ENCODE results near the gene BMS1. TPM values are rescaled to one million over a fixed set of nuclear protein-coding genes. Genes with fewer than 3 reads are reported as not detected.

Gene BMS1
- polyA plus RNA-seq, 6 donors from 2014 or later = 4.4 to 14.2 (median 9.7) TPM

GRCh38 chr10:42768581-42769152 lies 13.9 kb upstream of the BMS1 start:
- ATAC-seq (ENCODE audit: low read depth in 2 of 2) (no peak), DNase-seq (no peak)
- H3K27me3 Mint-ChIP-seq = peaks cover 18 to 39% (median 32%) of the 10 kb centered on the region in 3 donors
- no peak overlapping the region for H3K4me3 Mint-ChIP-seq
- no peak overlapping the region for H3K27ac Mint-ChIP-seq
- peaks cover 0 to 15% (median 7%) of the 10 kb centered on the region in 7 donors for H3K9me3 Mint-ChIP-seq
- no peaks in the 10 kb centered on the region for H3K4me1 Mint-ChIP-seq
- H3K36me3 Mint-ChIP-seq = no peaks in the 10 kb centered on the region

DNA sequence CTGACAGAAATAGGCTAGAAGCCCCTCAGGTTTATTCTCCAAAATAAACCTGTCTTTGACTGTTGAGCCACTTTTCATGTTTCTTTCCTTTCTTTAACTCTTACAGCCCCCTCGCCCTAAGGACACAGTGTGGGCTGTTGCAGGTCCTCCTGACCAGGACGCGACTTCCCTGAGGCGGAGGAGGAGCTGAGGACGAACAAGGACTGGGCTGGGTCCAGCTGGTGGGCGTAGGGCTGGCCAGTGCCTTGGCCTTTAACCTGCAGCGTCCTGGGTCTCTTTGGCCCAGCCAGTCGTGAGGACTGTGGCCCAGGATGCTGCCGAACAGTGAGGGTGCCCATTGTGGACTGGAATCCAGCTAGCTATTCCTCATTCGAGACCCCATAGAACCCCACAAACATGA lies 13.4 kb upstream of the BMS1 start:
- no peak for DNase-seq
- Mint-ChIP-seq H3K27me3 (peaks cover 19 to 39% (median 32%) of the 10 kb centered on the region in 3 donors), H3K36me3 (no peaks in the 10 kb centered on the region), H3K4me1 (no peaks in the 10 kb centered on the region), H3K4me3 (no peak overlapping the region), H3K9me3 (peaks cover 0 to 18% (median 7%) of the 10 kb centered on the region in 7 donors), H3K27ac (no peak overlapping the region)
- ATAC-seq (ENCODE audit: low read depth in 2 of 2) = no peak

DNA sequence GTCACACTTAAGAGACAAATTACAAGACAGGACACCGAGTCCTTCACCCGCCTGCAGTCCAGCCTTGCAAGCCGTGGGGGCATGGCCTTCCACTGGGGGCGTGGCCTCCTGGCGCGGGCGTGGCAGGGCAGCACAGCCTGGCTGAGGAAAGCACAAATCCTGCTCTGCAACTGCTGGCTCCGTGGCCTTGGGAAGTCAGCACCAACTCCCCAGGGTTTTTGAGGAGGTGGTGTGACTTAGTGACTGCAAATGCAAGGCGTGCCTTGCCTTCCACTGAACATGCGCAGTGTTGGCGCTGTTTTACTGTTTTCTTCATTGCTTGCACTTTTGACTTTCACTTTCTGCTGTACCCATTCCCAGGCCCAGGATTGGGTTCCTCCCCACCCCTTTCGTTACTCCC lies 12.9 kb upstream of the BMS1 start:
- H3K4me1 Mint-ChIP-seq = no peaks in the 10 kb centered on the region
- H3K27ac Mint-ChIP-seq = no peak overlapping the region
- peaks cover 18 to 39% (median 35%) of the 10 kb centered on the region in 3 donors for H3K27me3 Mint-ChIP-seq
- ATAC-seq (ENCODE audit: low read depth in 2 of 2) (no peak), DNase-seq (no peak)
- H3K36me3 Mint-ChIP-seq = no peaks in the 10 kb centered on the region
- peaks cover 0 to 15% (median 7%) of the 10 kb centered on the region in 7 donors for H3K9me3 Mint-ChIP-seq
- H3K4me3 Mint-ChIP-seq = no peak overlapping the region

- Mint-ChIP-seq H3K4me3 (no peak overlapping the region), H3K9me3 (peaks cover 0 to 12% (median 3%) of the 10 kb centered on the region in 7 donors), H3K4me1 (peaks cover 0 to 10% (median 9%) of the 10 kb centered on the region in 3 donors), H3K27ac (no peak overlapping the region), H3K36me3 (peaks cover 0 to 7% of the 10 kb centered on the region in 2 donors), H3K27me3 (peaks cover 38 to 53% (median 47%) of the 10 kb centered on the region in 3 donors)
- DNase-seq (no peak), ATAC-seq (ENCODE audit: low read depth in 2 of 2) (no peak)
Observed at GRCh38 chr10:42776681-42777080, 5.9 kb upstream of the BMS1 start.

DNA sequence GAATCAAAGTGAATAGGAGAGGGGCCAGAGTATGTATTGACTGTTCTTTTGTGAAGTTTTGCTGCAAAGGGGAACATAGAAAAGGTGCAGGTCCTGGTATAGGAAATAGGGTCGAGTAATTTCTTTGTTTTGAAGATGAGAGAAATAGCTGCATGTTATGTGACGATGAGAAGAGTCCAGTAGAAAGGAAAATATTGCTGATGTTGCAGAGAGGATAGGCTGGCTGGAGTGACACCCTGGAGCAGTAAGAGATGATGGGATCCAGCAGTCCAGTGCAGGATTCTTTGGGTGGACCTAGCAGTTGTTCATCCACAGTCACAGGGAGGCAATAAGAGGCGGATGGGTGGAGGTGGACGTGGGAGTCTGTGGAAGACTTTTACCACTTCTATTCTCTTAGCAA lies 2.1 kb upstream of the BMS1 start:
- H3K36me3 Mint-ChIP-seq = peaks cover 5 to 23% of the 10 kb centered on the region in 2 donors
- peaks cover 4 to 27% (median 19%) of the 10 kb centered on the region in 3 donors for H3K4me1 Mint-ChIP-seq
- DNase-seq = no peak
- peaks cover 0 to 7% (median 2%) of the 10 kb centered on the region in 7 donors for H3K9me3 Mint-ChIP-seq
- peak overlapping the region in 3 of 6 donors; percentile 58 to 91 (median 64) for H3K27ac Mint-ChIP-seq
- peaks cover 22 to 34% (median 30%) of the 10 kb centered on the region in 3 donors for H3K27me3 Mint-ChIP-seq
- ATAC-seq (ENCODE audit: low read depth in 2 of 2) = no peak
- H3K4me3 Mint-ChIP-seq = peak overlapping the region; percentile 92 to 100 (median 96)

- Mint-ChIP-seq H3K36me3 (peaks cover 9 to 37% of the 10 kb centered on the region in 2 donors), H3K4me3 (peak overlapping the region; percentile 92 to 100 (median 96)), H3K27ac (peak overlapping the region; percentile 49 to 98 (median 90)), H3K27me3 (peaks cover 9 to 19% (median 15%) of the 10 kb centered on the region in 3 donors), H3K4me1 (peaks cover 9 to 27% (median 22%) of the 10 kb centered on the region in 3 donors), H3K9me3 (peaks cover 0 to 7% (median 0%) of the 10 kb centered on the region in 7 donors)
- ATAC-seq (ENCODE audit: low read depth in 2 of 2) (no peak), DNase-seq (no peak)
Observed at GRCh38 chr10:42781893-42782445, 626 bp upstream of the BMS1 start.

- peaks cover 0 to 7% (median 0%) of the 10 kb centered on the region in 7 donors for H3K9me3 Mint-ChIP-seq
- peaks cover 9 to 27% (median 22%) of the 10 kb centered on the region in 3 donors for H3K4me1 Mint-ChIP-seq
- H3K4me3 Mint-ChIP-seq = peak overlapping the region; percentile 92 to 100 (median 96)
- H3K27me3 Mint-ChIP-seq = peaks cover 0 to 7% (median 4%) of the 10 kb centered on the region in 3 donors
- no peak for DNase-seq
- H3K36me3 Mint-ChIP-seq = peaks cover 9 to 36% of the 10 kb centered on the region in 2 donors
- peak overlapping the region; percentile 88 to 98 (median 90) for H3K27ac Mint-ChIP-seq
- ATAC-seq (ENCODE audit: low read depth in 2 of 2) = no peak
Observed at GRCh38 chr10:42783181-42783549, 570 bp downstream of the BMS1 start.

- H3K4me3 Mint-ChIP-seq = peak overlapping the region in 1 of 8 donors; percentile 15
Observed at GRCh38 chr10:42785759-42786158, 3.2 kb downstream of the BMS1 start.

DNA sequence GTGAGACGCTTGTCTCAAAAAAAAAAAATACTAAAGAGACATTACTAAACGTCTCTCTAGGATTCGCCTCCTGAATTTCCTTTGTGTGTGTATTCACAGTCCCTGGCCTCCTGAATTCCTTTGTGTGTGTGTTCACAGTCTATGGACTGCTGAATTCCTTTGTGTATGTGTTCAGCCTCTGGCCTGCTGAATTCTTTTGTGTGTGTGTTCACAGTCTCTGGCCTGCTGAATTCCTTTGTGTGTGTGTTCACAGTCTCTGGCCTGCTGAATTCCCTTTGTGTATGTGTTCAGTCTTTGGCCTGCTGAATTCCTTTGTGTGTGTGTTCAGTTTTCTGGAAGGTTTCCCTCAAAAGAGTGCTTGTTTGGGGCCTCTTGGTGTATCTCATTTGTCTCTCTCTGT lies 8.2 kb downstream of the BMS1 start:
- Mint-ChIP-seq H3K27me3 (no peaks in the 10 kb centered on the region), H3K9me3 (peaks cover 0 to 2% (median 0%) of the 10 kb centered on the region in 7 donors), H3K4me3 (no peak overlapping the region), H3K36me3 (peaks cover 34 to 48% of the 10 kb centered on the region in 2 donors), H3K4me1 (peaks cover 0 to 7% (median 4%) of the 10 kb centered on the region in 3 donors), H3K27ac (no peak overlapping the region)
- DNase-seq = no peak
- no peak for ATAC-seq (ENCODE audit: low read depth in 2 of 2)

More at GRCh38 chr10:42785759-42786158, 3.2 kb downstream of the BMS1 start:
- peak overlapping the region in 1 of 6 donors; percentile 44 for H3K27ac Mint-ChIP-seq
- DNase-seq (no peak), ATAC-seq (ENCODE audit: low read depth in 2 of 2) (no peak)
- H3K36me3 Mint-ChIP-seq = peaks cover 14 to 34% of the 10 kb centered on the region in 2 donors
- H3K4me1 Mint-ChIP-seq = peaks cover 9 to 27% (median 18%) of the 10 kb centered on the region in 3 donors
- peaks cover 0 to 1% (median 0%) of the 10 kb centered on the region in 7 donors for H3K9me3 Mint-ChIP-seq
- H3K27me3 Mint-ChIP-seq = no peaks in the 10 kb centered on the region

DNA sequence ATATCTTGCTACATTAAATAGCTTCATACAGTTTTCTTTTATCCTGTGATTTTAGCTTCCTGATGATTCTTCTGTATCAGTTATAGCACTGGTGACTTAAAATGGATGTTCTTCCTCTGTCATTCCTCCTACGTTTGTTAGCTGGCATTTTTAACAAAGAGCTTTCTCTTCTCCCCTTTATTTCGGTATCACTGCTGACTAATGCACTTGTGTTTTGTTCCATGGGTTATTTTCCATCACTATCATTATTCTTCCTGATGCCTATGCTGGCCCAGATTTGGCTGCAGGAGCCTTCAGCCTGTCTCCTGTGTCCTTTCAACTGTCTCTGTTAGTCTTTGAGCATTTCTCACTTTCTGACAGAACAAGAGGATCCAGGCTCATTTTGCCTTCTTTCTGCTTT lies 13.1 kb downstream of the BMS1 start:
- ATAC-seq (ENCODE audit: low read depth in 2 of 2) = no peak

GRCh38 chr10:42801135-42801534 lies 18.5 kb downstream of the BMS1 start:
- no peak overlapping the region for H3K27ac Mint-ChIP-seq
- no peak for DNase-seq
- no peak overlapping the region for H3K4me3 Mint-ChIP-seq
- peaks cover 49 to 63% of the 10 kb centered on the region in 2 donors for H3K36me3 Mint-ChIP-seq
- H3K9me3 Mint-ChIP-seq = no peaks in the 10 kb centered on the region
- H3K4me1 Mint-ChIP-seq = peaks cover 0 to 5% (median 4%) of the 10 kb centered on the region in 3 donors
- H3K27me3 Mint-ChIP-seq = no peaks in the 10 kb centered on the region
- ATAC-seq (ENCODE audit: low read depth in 2 of 2) = no peak

More for the DNA sequence above, 13.1 kb downstream of the BMS1 start:
- Mint-ChIP-seq H3K36me3 (peaks cover 64 to 72% of the 10 kb centered on the region in 2 donors), H3K4me3 (no peak overlapping the region), H3K9me3 (peaks cover 0 to 2% (median 0%) of the 10 kb centered on the region in 7 donors), H3K27me3 (no peaks in the 10 kb centered on the region), H3K4me1 (peaks cover 0 to 9% (median 0%) of the 10 kb centered on the region in 3 donors), H3K27ac (no peak overlapping the region)
- no peak for DNase-seq

GRCh38 chr10:42802876-42803275 lies 20.3 kb downstream of the BMS1 start:
- DNase-seq (no peak), ATAC-seq (ENCODE audit: low read depth in 2 of 2) (no peak)
- Mint-ChIP-seq H3K27me3 (no peaks in the 10 kb centered on the region), H3K4me3 (no peak overlapping the region), H3K27ac (no peak overlapping the region), H3K4me1 (peaks cover 0 to 5% (median 4%) of the 10 kb centered on the region in 3 donors), H3K36me3 (peaks cover 33 to 57% of the 10 kb centered on the region in 2 donors), H3K9me3 (no peaks in the 10 kb centered on the region)

DNA sequence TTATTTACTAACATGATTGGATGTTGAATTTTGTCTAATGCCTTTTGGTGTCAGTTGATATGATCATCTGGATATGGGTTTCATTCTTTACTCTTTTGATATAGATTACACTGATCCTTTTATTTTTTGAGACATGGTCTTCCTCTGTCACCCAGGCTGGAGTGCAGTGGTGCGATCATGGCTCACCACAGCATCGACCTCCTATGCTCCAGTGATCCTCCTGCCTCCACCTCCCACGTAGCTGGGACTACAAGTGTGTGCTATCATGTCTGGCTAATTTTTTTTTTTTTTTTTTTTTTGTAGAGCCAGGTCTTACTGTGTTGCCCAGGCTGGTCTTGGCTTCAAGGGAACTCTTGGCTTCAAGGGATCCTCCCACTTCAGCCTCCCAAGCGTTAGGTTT lies 27.1 kb downstream of the BMS1 start:
- ATAC-seq (ENCODE audit: low read depth in 2 of 2) = no peak
- peaks cover 4 to 21% (median 7%) of the 10 kb centered on the region in 3 donors for H3K4me1 Mint-ChIP-seq
- H3K27ac Mint-ChIP-seq = peak overlapping the region in 4 of 6 donors; percentile 49 to 96 (median 64)
- no peak overlapping the region for H3K4me3 Mint-ChIP-seq
- H3K9me3 Mint-ChIP-seq = peaks cover 5 to 12% (median 10%) of the 10 kb centered on the region in 7 donors
- DNase-seq = no peak
- H3K27me3 Mint-ChIP-seq = no peaks in the 10 kb centered on the region
- peaks cover 36 to 54% of the 10 kb centered on the region in 2 donors for H3K36me3 Mint-ChIP-seq

DNA sequence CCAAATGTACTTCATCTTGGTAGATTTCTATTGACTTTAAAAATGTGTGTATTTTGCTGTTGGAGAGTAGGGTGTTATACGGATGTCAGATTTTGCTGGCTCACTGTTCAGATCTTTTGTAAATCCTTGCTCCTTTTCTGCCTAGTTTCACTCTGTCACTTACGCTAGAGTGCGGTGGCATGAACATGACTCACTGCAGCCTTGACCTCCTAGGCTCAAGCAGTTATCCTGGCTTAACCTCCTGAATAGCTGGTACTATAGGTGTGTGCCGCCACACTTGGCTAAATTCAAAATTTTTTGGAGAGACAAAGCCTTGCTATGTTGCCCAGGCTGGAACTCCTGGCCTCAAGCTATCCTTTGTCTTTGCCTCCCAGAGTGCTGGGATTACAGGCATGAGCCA lies 29.4 kb downstream of the BMS1 start:
- peaks cover 5 to 17% (median 11%) of the 10 kb centered on the region in 7 donors for H3K9me3 Mint-ChIP-seq
- no peak overlapping the region for H3K27ac Mint-ChIP-seq
- no peak overlapping the region for H3K4me3 Mint-ChIP-seq
- DNase-seq (no peak), ATAC-seq (ENCODE audit: low read depth in 2 of 2) (no peak)
- peaks cover 4 to 21% (median 7%) of the 10 kb centered on the region in 3 donors for H3K4me1 Mint-ChIP-seq
- peaks cover 50 to 54% of the 10 kb centered on the region in 2 donors for H3K36me3 Mint-ChIP-seq
- no peaks in the 10 kb centered on the region for H3K27me3 Mint-ChIP-seq

Measured in naive B cell (primary cell).